Activated CD4-positive, alpha-beta T cell treated with anti-CD3 and anti-CD28 coated beads, Interleukin-2, amount 50 U/mL, for 4 hours (primary cell): ENCODE measurements around the gene DPYD.
"Not testable (repeated sequence)": the region's sequence is repeated elsewhere in the genome, so short reads cannot be mapped to it uniquely, and the experiment has no call there.

Experiments used
- DNase-seq, 2 experiments: peaks; one replicate each; pipeline ENCODE4 v3.0.0-alpha.2; 2020

Gene DPYD

GRCh38 chr1:97258597-97258996 lies 662.2 kb downstream of the DPYD start:
- no peak for DNase-seq

- DNase-seq, result no peak
Observed at GRCh38 chr1:97254731-97255463, 665.9 kb downstream of the DPYD start.

GRCh38 chr1:97252925-97253324 lies 667.9 kb downstream of the DPYD start:
- DNase-seq, result no peak

GRCh38 chr1:97252076-97252475 lies 668.8 kb downstream of the DPYD start:
- no peak for DNase-seq

GRCh38 chr1:97247196-97247595 lies 673.6 kb downstream of the DPYD start:
- DNase-seq, result no peak

- DNase-seq, result no peak
Observed at GRCh38 chr1:97245682-97246081, 675.2 kb downstream of the DPYD start.

GRCh38 chr1:97245026-97245425 lies 675.8 kb downstream of the DPYD start:
- no peak for DNase-seq

GRCh38 chr1:97243973-97244560 lies 676.8 kb downstream of the DPYD start:
- DNase-seq, result no peak

- DNase-seq, result no peak
Observed at GRCh38 chr1:97238816-97239215, 682.0 kb downstream of the DPYD start.

- DNase-seq, result not testable (repeated sequence)
Observed at GRCh38 chr1:97231354-97231753, 689.5 kb downstream of the DPYD start.

GRCh38 chr1:97212671-97213070 lies 708.2 kb downstream of the DPYD start:
- no peak for DNase-seq

GRCh38 chr1:97210307-97210706 lies 710.5 kb downstream of the DPYD start:
- no peak for DNase-seq

GRCh38 chr1:97209381-97209957 lies 711.4 kb downstream of the DPYD start:
- DNase-seq, result no peak

GRCh38 chr1:97207868-97208267 lies 713.0 kb downstream of the DPYD start:
- DNase-seq, result no peak

GRCh38 chr1:97204468-97204867 lies 716.4 kb downstream of the DPYD start:
- no peak for DNase-seq

- no peak for DNase-seq
Observed at GRCh38 chr1:97202481-97203380, 718.1 kb downstream of the DPYD start.

GRCh38 chr1:97201641-97202040 lies 719.2 kb downstream of the DPYD start:
- no peak for DNase-seq

- DNase-seq, result no peak
Observed at GRCh38 chr1:97200595-97200994, 720.2 kb downstream of the DPYD start.

- no peak for DNase-seq
Observed at GRCh38 chr1:97196825-97197516, 723.9 kb downstream of the DPYD start.

- DNase-seq, result no peak
Observed at GRCh38 chr1:97192872-97193572, 727.8 kb downstream of the DPYD start.

- no peak for DNase-seq
Observed at GRCh38 chr1:97190326-97190725, 730.5 kb downstream of the DPYD start.

GRCh38 chr1:97186381-97186780 lies 734.5 kb downstream of the DPYD start:
- DNase-seq, result no peak
